ENCODE data around the gene ATF3.

- no peak for TF ChIP-seq CTCF (conservative IDR thresholded peaks at IDR 0.05; ENCODE audit: low read length)
- TF ChIP-seq EZH2phosphoT487 (IDR thresholded peaks at IDR 0.05; ENCODE audit: borderline replicate concordance, low read depth, low read length) = no peak
These were observed 24.9 kb upstream of the ATF3 start for GRCh38 chr1:212583643-212584042.
